B cell (primary cell): ENCODE measurements around the gene LMF2.

Experiments
- EZH2 ChIP-seq: IDR thresholded peaks from 2 replicates; pipeline ENCODE4 v1.6.1; 2012; ENCODE audit warnings: borderline replicate concordance, low read depth, mild to moderate bottlenecking, moderate library complexity, low read length; ENCODE audit not compliant: insufficient read depth, poor library complexity, severe bottlenecking
- TF ChIP-seq, protein P1 (sequence below): fragments of 200-600 bp; IDR thresholded peaks from one replicate; pipeline ENCODE4 v1.8.0; 2022; ENCODE audit warnings: antibody characterized with exemption, mild to moderate bottlenecking

DNA sequence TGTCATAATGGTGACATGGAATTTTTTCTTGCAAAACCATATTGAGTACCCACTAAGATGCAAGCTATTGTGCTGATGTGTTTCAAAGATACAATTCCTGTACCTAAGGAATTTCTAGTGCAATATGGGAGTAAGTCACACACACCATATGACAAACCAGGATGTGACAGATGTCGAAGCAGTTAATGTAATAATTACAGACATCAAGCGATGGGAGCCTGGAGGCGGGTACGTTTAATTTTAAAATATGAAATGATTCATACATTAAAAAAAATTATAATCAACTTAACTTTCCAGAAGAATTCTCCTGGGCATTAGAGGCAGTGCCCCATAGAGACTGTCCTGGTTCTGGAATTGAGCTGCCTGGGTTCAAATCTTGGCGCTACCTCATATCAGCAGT is 49.2 kb upstream of the LMF2 start:
- TF ChIP-seq, protein P1, sequence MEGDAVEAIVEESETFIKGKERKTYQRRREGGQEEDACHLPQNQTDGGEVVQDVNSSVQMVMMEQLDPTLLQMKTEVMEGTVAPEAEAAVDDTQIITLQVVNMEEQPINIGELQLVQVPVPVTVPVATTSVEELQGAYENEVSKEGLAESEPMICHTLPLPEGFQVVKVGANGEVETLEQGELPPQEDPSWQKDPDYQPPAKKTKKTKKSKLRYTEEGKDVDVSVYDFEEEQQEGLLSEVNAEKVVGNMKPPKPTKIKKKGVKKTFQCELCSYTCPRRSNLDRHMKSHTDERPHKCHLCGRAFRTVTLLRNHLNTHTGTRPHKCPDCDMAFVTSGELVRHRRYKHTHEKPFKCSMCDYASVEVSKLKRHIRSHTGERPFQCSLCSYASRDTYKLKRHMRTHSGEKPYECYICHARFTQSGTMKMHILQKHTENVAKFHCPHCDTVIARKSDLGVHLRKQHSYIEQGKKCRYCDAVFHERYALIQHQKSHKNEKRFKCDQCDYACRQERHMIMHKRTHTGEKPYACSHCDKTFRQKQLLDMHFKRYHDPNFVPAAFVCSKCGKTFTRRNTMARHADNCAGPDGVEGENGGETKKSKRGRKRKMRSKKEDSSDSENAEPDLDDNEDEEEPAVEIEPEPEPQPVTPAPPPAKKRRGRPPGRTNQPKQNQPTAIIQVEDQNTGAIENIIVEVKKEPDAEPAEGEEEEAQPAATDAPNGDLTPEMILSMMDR, result no peak
- TF ChIP-seq EZH2, result no peak
